HepG2 (cell line): ENCODE measurements around the gene FIZ1. TPM values are rescaled to one million over a fixed set of nuclear protein-coding genes. Genes with fewer than 3 reads are reported as not detected.

Experiments
- ATF7 ChIP-seq, 2 experiments: fragments of 450-650 bp in 1 of 2; sonication (generic) in 1 of 2; formaldehyde crosslinking in 1 of 2; IDR thresholded peaks; 2 replicates each; pipeline versions ENCODE4 v1.4.0 to v1.6.1; 2016 to 2020; ENCODE audit warnings: antibody characterized with exemption in 1 of 2, mild to moderate bottlenecking in 1 of 2, missing genetic modification reagents in 1 of 2
- CHD4 ChIP-seq: fragments of 200-600 bp; sonication (generic); IDR thresholded peaks from 2 replicates; pipeline ENCODE4 v1.7.0; 2017; ENCODE audit warnings: mild to moderate bottlenecking, low read length, borderline replicate concordance
- ELF1 ChIP-seq: sonication (generic); formaldehyde crosslinking; IDR thresholded peaks from 2 replicates; pipeline ENCODE4 v1.4.0; 2020; ENCODE audit warnings: missing genetic modification reagents
- ELF3 ChIP-seq: IDR thresholded peaks from 2 replicates; pipeline ENCODE4 v1.6.1; 2016; ENCODE audit warnings: missing genetic modification reagents, missing compliant biosample characterization
- FOXO1 ChIP-seq: sonication (generic); formaldehyde crosslinking; IDR thresholded peaks from 2 replicates; pipeline ENCODE4 v1.4.0; 2020; ENCODE audit warnings: missing genetic modification reagents
- JDP2 ChIP-seq: sonication (generic); formaldehyde crosslinking; IDR thresholded peaks from 2 replicates; pipeline ENCODE4 v1.8.1; 2022; ENCODE audit warnings: missing genetic modification reagents, borderline replicate concordance
- TOPORS ChIP-seq: sonication (generic); formaldehyde crosslinking; IDR thresholded peaks from 2 replicates; pipeline ENCODE4 v1.8.0; 2023; ENCODE audit warnings: mild to moderate bottlenecking, missing genetic modification reagents
- ZBTB42 ChIP-seq: sonication (generic); formaldehyde crosslinking; IDR thresholded peaks from 2 replicates; pipeline ENCODE4 v1.5.0; 2020; ENCODE audit warnings: mild to moderate bottlenecking, missing genetic modification reagents
- ZBTB8A ChIP-seq: sonication (generic); formaldehyde crosslinking; IDR thresholded peaks from 2 replicates; pipeline ENCODE4 v1.4.0; 2020; ENCODE audit warnings: mild to moderate bottlenecking, low read depth, missing genetic modification reagents, borderline replicate concordance
- ZNF367 ChIP-seq: sonication (generic); formaldehyde crosslinking; IDR thresholded peaks from 2 replicates; pipeline ENCODE4 v1.4.0; 2020; ENCODE audit warnings: missing genetic modification reagents, borderline replicate concordance
- ZNF382 ChIP-seq: sonication (generic); formaldehyde crosslinking; IDR thresholded peaks from 2 replicates; pipeline ENCODE4 v1.5.0; 2020; ENCODE audit warnings: missing genetic modification reagents, mild to moderate bottlenecking, borderline replicate concordance
- ZNF430 ChIP-seq: sonication (generic); formaldehyde crosslinking; IDR thresholded peaks from 2 replicates; pipeline ENCODE4 v1.9.0; 2021; ENCODE audit warnings: mild to moderate bottlenecking, missing genetic modification reagents
- ZNF432 ChIP-seq: sonication (generic); formaldehyde crosslinking; IDR thresholded peaks from 2 replicates; pipeline ENCODE4 v1.5.0; 2020; ENCODE audit warnings: missing genetic modification reagents, mild to moderate bottlenecking, borderline replicate concordance
- polyA plus RNA-seq, 8 experiments: library from polyadenylated mRNA; depleted of rRNA in 3 of 8; stranded (reverse) in 7 of 8; unstranded in 1 of 8; fragments of >200 nt; fragmentation: Illumina TruSeq in 4 of 8; extraction: Trizol in 4 of 8; gene quantifications; 2 replicates each; pipeline versions ENCODE4 v1.2.1 to v1.2.3, GENCODE V29; 2011 to 2016; ENCODE audit warnings: low read depth in 4 of 8, missing spikeins in 1 of 8, mixed read lengths in 1 of 8; ENCODE audit not compliant: insufficient read depth in 1 of 8
- total RNA-seq, 5 experiments: library from RNA; depleted of rRNA; stranded (reverse); fragments of >200 nt; fragmentation: Illumina TruSeq; extraction: Trizol; gene quantifications; 2 replicates each; pipeline ENCODE4 v1.2.3, GENCODE V29; 2016; ENCODE audit warnings: low read depth in 1 of 5
- TF ChIP-seq, protein P1 (sequence below): IDR thresholded peaks from 2 replicates; pipeline ENCODE4 v1.6.1; 2016
- TF ChIP-seq, protein P2 (sequence below), 2 experiments: sonication (generic) in 1 of 2; formaldehyde crosslinking in 1 of 2; IDR thresholded peaks; 2 replicates each; pipeline versions ENCODE4 v1.4.0 to v1.6.1; 2018 to 2020; ENCODE audit warnings: missing genetic modification reagents in 2 of 2, borderline replicate concordance in 1 of 2, low read depth in 1 of 2, mild to moderate bottlenecking in 1 of 2, missing biosample characterization in 1 of 2
- TF ChIP-seq, protein P3 (sequence below): IDR thresholded peaks from 2 replicates; pipeline ENCODE4 v1.6.1; 2018; ENCODE audit warnings: missing genetic modification reagents
- TF ChIP-seq, protein P4 (sequence below): sonication (generic); formaldehyde crosslinking; IDR thresholded peaks from 2 replicates; pipeline ENCODE4 v1.5.0; 2020; ENCODE audit warnings: missing genetic modification reagents
- TF ChIP-seq, protein P5 (sequence below): sonication (generic); formaldehyde crosslinking; IDR thresholded peaks from 2 replicates; pipeline ENCODE4 v1.4.0; 2020; ENCODE audit warnings: low read depth, mild to moderate bottlenecking, missing genetic modification reagents
- TF ChIP-seq, protein P6 (sequence below): sonication (generic); formaldehyde crosslinking; IDR thresholded peaks from 2 replicates; pipeline ENCODE4 v1.8.0; 2022; ENCODE audit warnings: mild to moderate bottlenecking, missing genetic modification reagents

Gene FIZ1
- total and polyA plus RNA-seq, 2 of the 13 experiments (the other 11 are each of a cell fraction or from before 2014, with no cell fraction given) = 3.6 to 5.9 TPM

DNA sequence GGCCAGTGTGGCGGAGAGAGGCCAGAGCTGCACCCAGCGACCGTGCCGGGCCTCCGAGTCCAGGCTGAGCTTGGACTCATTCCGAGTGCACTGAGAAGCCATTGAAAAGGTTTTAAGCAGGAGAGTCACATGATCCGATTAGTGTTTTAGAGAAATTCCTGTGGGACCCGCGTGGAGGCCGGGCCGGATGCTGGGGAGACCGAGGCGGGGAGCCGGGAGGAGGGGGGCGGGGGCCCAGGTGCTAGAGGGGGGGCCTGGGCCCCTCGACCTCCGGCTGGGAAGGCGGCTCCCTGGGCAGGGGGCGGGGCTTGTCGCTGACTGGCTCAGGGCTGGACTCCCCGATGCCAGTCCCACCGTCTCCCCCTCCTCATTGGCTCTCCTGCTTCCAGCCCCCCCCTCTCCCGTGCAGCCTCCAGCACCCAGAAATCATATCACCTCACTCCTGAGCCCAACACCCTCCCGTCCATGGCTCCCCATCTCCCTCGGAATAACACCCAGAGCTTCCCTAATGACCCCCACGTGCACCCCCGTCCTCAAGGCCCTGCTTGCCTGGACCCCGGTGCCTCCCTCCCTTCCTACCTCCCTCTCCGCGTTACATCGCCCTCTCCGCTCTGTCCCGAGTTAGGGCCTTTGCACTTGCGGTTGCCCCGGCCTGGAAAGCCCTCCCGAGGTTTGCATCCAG lies 13.5 kb downstream of the FIZ1 start (continued):
- TF ChIP-seq ZNF382 (CRISPR knock-in tag) = no peak
- TF ChIP-seq JDP2 (CRISPR knock-in tag) = no peak
- TF ChIP-seq ZBTB42 (CRISPR knock-in tag) = no peak
- TF ChIP-seq, protein P1, sequence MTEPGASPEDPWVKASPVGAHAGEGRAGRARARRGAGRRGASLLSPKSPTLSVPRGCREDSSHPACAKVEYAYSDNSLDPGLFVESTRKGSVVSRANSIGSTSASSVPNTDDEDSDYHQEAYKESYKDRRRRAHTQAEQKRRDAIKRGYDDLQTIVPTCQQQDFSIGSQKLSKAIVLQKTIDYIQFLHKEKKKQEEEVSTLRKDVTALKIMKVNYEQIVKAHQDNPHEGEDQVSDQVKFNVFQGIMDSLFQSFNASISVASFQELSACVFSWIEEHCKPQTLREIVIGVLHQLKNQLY (CRISPR knock-in tag) = no peak
- no peak for TF ChIP-seq ZBTB8A (CRISPR knock-in tag)
- TF ChIP-seq ELF1 (CRISPR knock-in tag) = no peak
- no peak for TF ChIP-seq FOXO1 (CRISPR knock-in tag)
- TF ChIP-seq TOPORS (CRISPR knock-in tag) = no peak
- no peak for TF ChIP-seq ZNF430 (CRISPR knock-in tag)
- no peak for TF ChIP-seq ZNF367 (CRISPR knock-in tag)
- TF ChIP-seq, protein P2, sequence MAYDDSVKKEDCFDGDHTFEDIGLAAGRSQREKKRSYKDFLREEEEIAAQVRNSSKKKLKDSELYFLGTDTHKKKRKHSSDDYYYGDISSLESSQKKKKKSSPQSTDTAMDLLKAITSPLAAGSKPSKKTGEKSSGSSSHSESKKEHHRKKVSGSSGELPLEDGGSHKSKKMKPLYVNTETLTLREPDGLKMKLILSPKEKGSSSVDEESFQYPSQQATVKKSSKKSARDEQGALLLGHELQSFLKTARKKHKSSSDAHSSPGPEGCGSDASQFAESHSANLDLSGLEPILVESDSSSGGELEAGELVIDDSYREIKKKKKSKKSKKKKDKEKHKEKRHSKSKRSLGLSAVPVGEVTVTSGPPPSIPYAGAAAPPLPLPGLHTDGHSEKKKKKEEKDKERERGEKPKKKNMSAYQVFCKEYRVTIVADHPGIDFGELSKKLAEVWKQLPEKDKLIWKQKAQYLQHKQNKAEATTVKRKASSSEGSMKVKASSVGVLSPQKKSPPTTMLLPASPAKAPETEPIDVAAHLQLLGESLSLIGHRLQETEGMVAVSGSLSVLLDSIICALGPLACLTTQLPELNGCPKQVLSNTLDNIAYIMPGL (CRISPR knock-in tag; IDR thresholded peaks at IDR 0.05; ENCODE audit: borderline replicate concordance in 1 of 2, low read depth in 1 of 2) = no peak
- TF ChIP-seq, protein P3, sequence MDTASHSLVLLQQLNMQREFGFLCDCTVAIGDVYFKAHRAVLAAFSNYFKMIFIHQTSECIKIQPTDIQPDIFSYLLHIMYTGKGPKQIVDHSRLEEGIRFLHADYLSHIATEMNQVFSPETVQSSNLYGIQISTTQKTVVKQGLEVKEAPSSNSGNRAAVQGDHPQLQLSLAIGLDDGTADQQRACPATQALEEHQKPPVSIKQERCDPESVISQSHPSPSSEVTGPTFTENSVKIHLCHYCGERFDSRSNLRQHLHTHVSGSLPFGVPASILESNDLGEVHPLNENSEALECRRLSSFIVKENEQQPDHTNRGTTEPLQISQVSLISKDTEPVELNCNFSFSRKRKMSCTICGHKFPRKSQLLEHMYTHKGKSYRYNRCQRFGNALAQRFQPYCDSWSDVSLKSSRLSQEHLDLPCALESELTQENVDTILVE (CRISPR knock-in tag) = no peak
- TF ChIP-seq, protein P4, sequence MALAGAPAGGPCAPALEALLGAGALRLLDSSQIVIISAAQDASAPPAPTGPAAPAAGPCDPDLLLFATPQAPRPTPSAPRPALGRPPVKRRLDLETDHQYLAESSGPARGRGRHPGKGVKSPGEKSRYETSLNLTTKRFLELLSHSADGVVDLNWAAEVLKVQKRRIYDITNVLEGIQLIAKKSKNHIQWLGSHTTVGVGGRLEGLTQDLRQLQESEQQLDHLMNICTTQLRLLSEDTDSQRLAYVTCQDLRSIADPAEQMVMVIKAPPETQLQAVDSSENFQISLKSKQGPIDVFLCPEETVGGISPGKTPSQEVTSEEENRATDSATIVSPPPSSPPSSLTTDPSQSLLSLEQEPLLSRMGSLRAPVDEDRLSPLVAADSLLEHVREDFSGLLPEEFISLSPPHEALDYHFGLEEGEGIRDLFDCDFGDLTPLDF (CRISPR knock-in tag) = no peak
- no peak for TF ChIP-seq CHD4
- TF ChIP-seq ATF7 (IDR thresholded peaks at IDR 0.05) = no peak
- no peak for TF ChIP-seq ATF7 (CRISPR knock-in tag; IDR thresholded peaks at IDR 0.05)
- TF ChIP-seq ELF3 (CRISPR knock-in tag) = no peak
- TF ChIP-seq, protein P5, sequence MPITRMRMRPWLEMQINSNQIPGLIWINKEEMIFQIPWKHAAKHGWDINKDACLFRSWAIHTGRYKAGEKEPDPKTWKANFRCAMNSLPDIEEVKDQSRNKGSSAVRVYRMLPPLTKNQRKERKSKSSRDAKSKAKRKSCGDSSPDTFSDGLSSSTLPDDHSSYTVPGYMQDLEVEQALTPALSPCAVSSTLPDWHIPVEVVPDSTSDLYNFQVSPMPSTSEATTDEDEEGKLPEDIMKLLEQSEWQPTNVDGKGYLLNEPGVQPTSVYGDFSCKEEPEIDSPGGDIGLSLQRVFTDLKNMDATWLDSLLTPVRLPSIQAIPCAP = no peak
- TF ChIP-seq ZNF432 (CRISPR knock-in tag) = no peak
- TF ChIP-seq, protein P6, sequence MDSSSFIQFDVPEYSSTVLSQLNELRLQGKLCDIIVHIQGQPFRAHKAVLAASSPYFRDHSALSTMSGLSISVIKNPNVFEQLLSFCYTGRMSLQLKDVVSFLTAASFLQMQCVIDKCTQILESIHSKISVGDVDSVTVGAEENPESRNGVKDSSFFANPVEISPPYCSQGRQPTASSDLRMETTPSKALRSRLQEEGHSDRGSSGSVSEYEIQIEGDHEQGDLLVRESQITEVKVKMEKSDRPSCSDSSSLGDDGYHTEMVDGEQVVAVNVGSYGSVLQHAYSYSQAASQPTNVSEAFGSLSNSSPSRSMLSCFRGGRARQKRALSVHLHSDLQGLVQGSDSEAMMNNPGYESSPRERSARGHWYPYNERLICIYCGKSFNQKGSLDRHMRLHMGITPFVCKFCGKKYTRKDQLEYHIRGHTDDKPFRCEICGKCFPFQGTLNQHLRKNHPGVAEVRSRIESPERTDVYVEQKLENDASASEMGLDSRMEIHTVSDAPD (CRISPR knock-in tag) = no peak
